Progenitor cell of endocrine pancreas (in vitro differentiated cells): ENCODE results near the gene ZP1. TPM values are rescaled to one million over a fixed set of nuclear protein-coding genes. Genes with fewer than 3 reads are reported as not detected.

Source experiments
- DNase-seq: peaks from one replicate; pipeline ENCODE4 v3.0.0; 2021; ENCODE audit warnings: low spot score; ENCODE audit not compliant: unreplicated experiment
- H3K27ac Mint-ChIP-seq: 2 replicates; pipeline ENCODE4 v1.8.0; 2021; ENCODE audit warnings: mild to moderate bottlenecking, moderate library complexity, mixed read lengths
- H3K27me3 Mint-ChIP-seq: 2 replicates; pipeline ENCODE4 v1.8.0; 2021; ENCODE audit warnings: mixed read lengths
- H3K36me3 Mint-ChIP-seq: 2 replicates; pipeline ENCODE4 v1.8.0; 2022; ENCODE audit warnings: mixed read lengths; ENCODE audit not compliant: insufficient read depth
- H3K4me1 Mint-ChIP-seq: 2 replicates; pipeline ENCODE4 v1.8.0; 2021; ENCODE audit warnings: low read depth, mixed read lengths
- H3K4me3 Mint-ChIP-seq: 2 replicates; pipeline ENCODE4 v1.8.0; 2021; ENCODE audit warnings: low read depth, mild to moderate bottlenecking, moderate library complexity, mixed read lengths
- H3K9me3 Mint-ChIP-seq: 2 replicates; pipeline ENCODE4 v1.8.0; 2021; ENCODE audit warnings: low read depth, mixed read lengths
- CTCF ChIP-seq: fragments of 200-600 bp; sonication (generic); IDR thresholded peaks from one replicate; pipeline ENCODE4 v1.5.0; 2021; ENCODE audit warnings: antibody characterized with exemption, mild to moderate bottlenecking; ENCODE audit not compliant: unreplicated experiment
- total RNA-seq: library from RNA; stranded (reverse); gene quantifications from 2 replicates; pipeline ENCODE4 v1.2.1, GENCODE V29; 2021

Gene ZP1
- total RNA-seq, 1 donor from 2014 or later = not detected

GRCh38 chr11:60900673-60901404 is 33.5 kb downstream of the ZP1 start:
- DNase-seq = no peak
- Mint-ChIP-seq H3K4me3 (no peak overlapping the region), H3K27ac (no peak overlapping the region), H3K36me3 (peaks cover 15% of the 10 kb centered on the region), H3K27me3 (no peaks in the 10 kb centered on the region), H3K9me3 (no peaks in the 10 kb centered on the region), H3K4me1 (peaks cover 15% of the 10 kb centered on the region)
- no peak for TF ChIP-seq CTCF

- peaks cover 18% of the 10 kb centered on the region for H3K4me1 Mint-ChIP-seq
- no peak for TF ChIP-seq CTCF
- DNase-seq = no peak
- H3K27ac Mint-ChIP-seq = no peak overlapping the region
- peaks cover under 1% of the 10 kb centered on the region for H3K27me3 Mint-ChIP-seq
- H3K4me3 Mint-ChIP-seq = no peak overlapping the region
- H3K36me3 Mint-ChIP-seq = peaks cover 13% of the 10 kb centered on the region
- H3K9me3 Mint-ChIP-seq = no peaks in the 10 kb centered on the region
Measured at GRCh38 chr11:60902625-60903024, 35.3 kb downstream of the ZP1 start.

GRCh38 chr11:60905047-60905446 is 37.7 kb downstream of the ZP1 start:
- Mint-ChIP-seq H3K9me3 (no peaks in the 10 kb centered on the region), H3K4me1 (peaks cover 18% of the 10 kb centered on the region), H3K4me3 (peak overlapping the region; percentile 90), H3K27ac (peak overlapping the region; percentile 96), H3K36me3 (peaks cover 5% of the 10 kb centered on the region), H3K27me3 (peaks cover 22% of the 10 kb centered on the region)
- DNase-seq = no peak
- no peak for TF ChIP-seq CTCF

GRCh38 chr11:60905551-60906113 is 38.3 kb downstream of the ZP1 start:
- Mint-ChIP-seq H3K27ac (peak overlapping the region; percentile 96), H3K27me3 (peaks cover 24% of the 10 kb centered on the region), H3K4me3 (peak overlapping the region; percentile 90), H3K4me1 (peaks cover 18% of the 10 kb centered on the region), H3K36me3 (peaks cover 3% of the 10 kb centered on the region), H3K9me3 (no peaks in the 10 kb centered on the region)
- no peak for DNase-seq
- TF ChIP-seq CTCF = no peak

GRCh38 chr11:60906132-60906972 is 39.0 kb downstream of the ZP1 start, which contains the start of gene PRPF19:
Gene PRPF19 (minus strand): TSS chr11:60906585. CDS start chr11:60906382, 203 bp downstream.
- Mint-ChIP-seq H3K27ac (peak within 1 kb of the TSS; percentile 96), H3K4me1 (peaks cover 18% of the 10 kb centered on the region)

More at GRCh38 chr11:60906132-60906972, 39.0 kb downstream of the ZP1 start, which contains the start of gene PRPF19:
- Mint-ChIP-seq H3K36me3 (no peaks in the 10 kb centered on the region), H3K9me3 (no peaks in the 10 kb centered on the region), H3K4me3 (peak within 1 kb of the TSS; percentile 90), H3K27me3 (peaks cover 28% of the 10 kb centered on the region)
- peak; percentile 97 for DNase-seq
- TF ChIP-seq CTCF = no peak
